ENCODE measurements around the gene TADA1. TPM values are rescaled to one million over a fixed set of nuclear protein-coding genes. Genes with fewer than 3 reads are reported as not detected.
"Not testable (repeated sequence)": the region's sequence is repeated elsewhere in the genome, so short reads cannot be mapped to it uniquely, and the experiment has no call there.

TADA1 gene
- polyA plus RNA-seq, 4 donors = 23.7 to 27.1 (median 26.0) TPM

GRCh38 chr1:166848193-166848592, 27.9 kb downstream of the TADA1 start:
- no peak for DNase-seq (ENCODE audit: low read depth in 4 of 4, low spot score in 2 of 4)

- DNase-seq (ENCODE audit: low read depth in 4 of 4, low spot score in 2 of 4) = no peak
Measured at GRCh38 chr1:166844791-166845190, 31.3 kb downstream of the TADA1 start.

GRCh38 chr1:166843769-166844596, 32.1 kb downstream of the TADA1 start:
- DNase-seq (ENCODE audit: low read depth in 4 of 4, low spot score in 2 of 4) = no peak

DNA sequence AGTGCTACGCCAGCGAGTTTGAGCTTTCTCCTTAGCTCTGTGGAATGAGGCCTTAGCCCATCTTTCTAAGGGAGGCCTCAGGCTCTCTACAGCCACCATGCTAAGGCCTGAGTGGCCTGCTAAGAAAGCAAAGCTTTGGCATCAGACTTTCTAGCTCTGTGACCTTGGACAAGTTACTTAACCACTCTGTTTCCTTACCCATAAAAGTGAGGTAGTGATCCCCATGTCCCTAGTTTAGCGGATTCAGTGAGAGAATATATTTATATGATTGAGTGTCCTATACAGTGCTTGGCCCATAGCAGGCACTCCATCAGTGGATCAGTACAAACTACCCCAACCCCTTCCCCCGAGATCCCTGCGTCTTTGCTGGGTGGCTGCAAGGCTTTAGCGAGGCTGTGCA, 32.7 kb downstream of the TADA1 start:
- DNase-seq (ENCODE audit: low read depth in 4 of 4, low spot score in 2 of 4) = no peak

- DNase-seq (ENCODE audit: low read depth in 4 of 4, low spot score in 2 of 4) = no peak
Measured at GRCh38 chr1:166840309-166841274, 35.5 kb downstream of the TADA1 start.

DNA sequence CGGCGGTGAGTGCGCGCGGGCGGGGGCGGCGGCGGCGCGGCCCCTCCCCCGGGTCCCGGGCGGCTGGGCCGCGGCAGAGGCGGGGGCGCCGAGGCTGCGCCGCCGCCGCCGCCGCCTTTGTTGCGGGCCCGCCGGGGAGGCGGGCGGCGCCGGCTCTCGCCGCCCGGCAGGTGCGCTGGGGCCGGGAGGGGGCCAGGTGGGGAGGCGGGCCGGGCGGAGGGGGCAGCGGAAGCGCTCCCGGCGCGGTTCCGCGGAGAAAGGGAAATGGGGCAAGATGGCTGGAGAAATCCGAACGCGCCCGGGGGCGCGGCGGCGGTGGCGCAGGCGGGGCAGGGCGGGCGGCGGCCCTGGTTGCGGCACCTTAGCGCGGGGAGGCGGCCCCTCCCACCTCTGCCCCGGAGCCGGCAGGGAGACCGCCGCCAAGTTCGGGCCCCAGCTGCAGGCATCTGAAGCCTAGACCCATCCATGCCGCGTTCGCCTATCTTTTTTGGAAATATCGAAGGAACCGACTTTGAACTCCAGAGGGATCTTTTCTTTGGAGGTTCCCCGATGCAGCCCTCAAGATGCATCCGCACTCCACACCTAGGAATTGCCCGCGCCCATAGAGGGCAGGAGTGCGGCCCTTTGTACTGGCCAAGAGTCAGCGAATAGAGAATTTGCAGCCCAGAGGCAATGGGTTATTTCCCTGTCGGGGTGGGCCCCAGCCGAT, 36.3 kb downstream of the TADA1 start:
- peak in 2 of 4 donors; percentile 16 to 24 for DNase-seq (ENCODE audit: low read depth in 4 of 4, low spot score in 2 of 4)

- peak; percentile 66 to 85 (median 74) for DNase-seq (ENCODE audit: low read depth in 4 of 4, low spot score in 2 of 4)
Measured at GRCh38 chr1:166838766-166839599, 37.1 kb downstream of the TADA1 start, which contains the start of gene POGK. Gene POGK, plus strand, starts transcription at chr1:166839475. Its CDS starts 1,482 bp downstream, at chr1:166840957.

GRCh38 chr1:166836733-166837132, 39.3 kb downstream of the TADA1 start:
- DNase-seq (ENCODE audit: low read depth in 4 of 4, low spot score in 2 of 4) = no peak

DNA sequence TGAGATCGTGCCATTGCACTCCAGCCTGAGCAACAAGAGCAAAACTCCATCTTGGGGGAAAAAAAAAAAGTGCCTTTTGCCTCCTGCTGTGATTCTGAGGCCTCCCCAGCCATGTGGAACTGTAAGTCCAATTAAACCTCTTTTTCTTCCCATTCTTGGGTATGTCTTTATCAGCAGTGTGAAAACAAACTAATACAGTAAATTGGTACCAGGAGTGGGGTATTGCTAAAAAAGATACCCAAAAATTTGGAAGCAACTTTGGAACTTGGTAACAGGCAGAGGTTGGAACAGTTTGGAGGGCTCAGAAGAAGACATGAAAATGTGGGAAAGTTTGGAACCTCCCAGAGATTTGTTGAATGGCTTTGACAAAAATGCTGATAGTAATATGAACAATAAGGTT, 46.3 kb downstream of the TADA1 start:
- DNase-seq (ENCODE audit: low read depth in 4 of 4, low spot score in 2 of 4) = not testable (repeated sequence)

GRCh38 chr1:166827426-166827825, 48.6 kb downstream of the TADA1 start:
- DNase-seq (ENCODE audit: low read depth in 4 of 4, low spot score in 2 of 4) = no peak

DNA sequence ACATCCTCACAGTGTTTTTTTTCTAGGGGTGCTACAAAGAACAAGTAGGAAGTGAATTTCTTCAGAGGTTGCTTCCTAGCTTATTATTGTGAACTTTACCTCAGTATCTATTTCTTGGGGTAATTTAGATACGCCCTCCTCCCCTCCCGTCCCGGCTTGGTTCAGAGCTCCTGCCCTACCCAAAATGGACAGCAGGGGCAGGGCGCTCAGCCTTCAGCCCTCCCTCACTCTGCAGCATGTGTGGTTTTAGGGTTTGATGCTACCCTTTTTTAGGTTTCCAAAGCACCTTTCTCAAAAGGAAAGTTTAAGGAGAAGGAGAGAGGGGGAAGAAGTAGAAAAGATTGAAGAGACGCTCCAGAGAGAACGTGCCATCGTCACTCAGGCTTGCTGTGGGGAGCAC, 53.7 kb downstream of the TADA1 start:
- DNase-seq (ENCODE audit: low read depth in 4 of 4, low spot score in 2 of 4) = no peak

- no peak for DNase-seq (ENCODE audit: low read depth in 4 of 4, low spot score in 2 of 4)
Measured at GRCh38 chr1:166819974-166820373, 56.1 kb downstream of the TADA1 start.

DNA sequence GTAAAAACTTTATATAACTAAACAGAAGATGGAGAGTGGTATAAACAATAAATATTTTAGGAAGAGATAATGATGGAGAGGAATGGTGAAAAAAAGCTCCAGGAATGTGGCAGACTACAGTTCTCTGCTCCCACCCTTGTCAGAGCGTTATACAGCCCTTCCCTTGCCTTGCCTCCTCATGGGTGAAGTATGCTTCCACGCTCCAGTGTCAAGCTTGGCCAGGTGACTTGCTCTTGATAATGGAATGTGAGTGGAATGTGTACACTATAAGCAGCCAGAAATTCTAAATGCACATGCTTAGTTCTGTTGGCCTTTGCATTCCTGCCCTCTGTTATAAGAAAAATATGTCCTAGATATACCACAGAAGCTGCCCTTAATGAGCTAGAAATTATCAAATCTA, 61.5 kb downstream of the TADA1 start:
- DNase-seq (ENCODE audit: low read depth in 4 of 4, low spot score in 2 of 4) = no peak

DNA sequence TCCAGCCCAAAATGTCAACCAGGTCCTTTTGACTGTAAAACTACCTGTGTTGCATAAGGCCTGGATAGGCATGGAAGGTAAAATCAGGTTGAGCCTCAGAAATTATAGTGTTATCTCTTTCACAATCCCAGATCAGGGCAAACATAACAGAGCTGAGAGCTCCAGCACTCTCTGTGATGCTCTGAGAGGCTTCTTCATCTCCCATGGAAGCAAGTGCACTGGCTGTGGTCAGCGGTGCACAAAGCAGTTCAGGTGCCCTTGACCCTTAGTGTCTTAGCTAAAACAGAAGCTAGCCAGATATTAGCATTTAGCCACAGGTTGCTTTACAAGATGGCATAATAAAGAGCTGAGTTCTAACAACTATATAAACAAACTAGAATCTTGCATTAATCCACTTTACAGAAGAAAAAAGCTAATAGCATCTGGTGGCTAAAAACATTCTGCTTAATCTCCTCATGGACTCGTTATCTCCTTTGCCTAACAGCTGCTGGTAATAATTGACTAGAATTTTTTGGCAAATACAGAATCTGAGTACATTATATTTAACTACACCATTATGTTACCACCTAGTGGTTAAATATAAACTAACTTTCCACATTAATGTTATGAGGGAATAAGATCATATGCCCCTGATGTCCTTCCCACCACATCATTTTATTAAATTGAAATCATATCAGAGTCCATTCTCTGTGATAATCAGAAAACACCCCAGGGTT, 62.4 kb downstream of the TADA1 start:
- DNase-seq (ENCODE audit: low read depth in 4 of 4, low spot score in 2 of 4) = no peak

DNA sequence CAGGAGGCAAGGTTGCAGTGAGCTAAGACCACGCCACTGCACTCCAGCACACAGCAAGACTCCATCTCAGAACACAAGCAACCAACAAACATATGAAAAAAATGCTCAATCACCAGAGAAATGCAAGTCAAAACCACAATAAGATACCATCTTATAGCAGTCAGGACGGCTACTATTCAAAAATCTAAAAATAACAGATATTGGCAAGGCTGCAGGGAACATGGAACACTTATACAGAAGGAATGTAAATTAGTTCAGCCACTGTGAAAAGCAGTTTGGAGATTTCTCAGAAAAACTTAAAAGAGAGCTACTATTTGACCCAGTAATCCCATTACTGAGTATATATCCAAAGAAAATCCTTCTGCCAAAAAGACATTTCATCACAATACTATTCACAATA, 64.4 kb downstream of the TADA1 start:
- no peak for DNase-seq (ENCODE audit: low read depth in 4 of 4, low spot score in 2 of 4)

- DNase-seq (ENCODE audit: low read depth in 4 of 4, low spot score in 2 of 4) = no peak
Measured at GRCh38 chr1:166808952-166809351, 67.1 kb downstream of the TADA1 start.
